Mesenchymal stem cell (in vitro differentiated cells and primary cell): ENCODE measurements around the gene KRT6C.

Source experiments
- DNase-seq: peaks from one replicate; pipeline ENCODE4 v3.0.0-alpha.2; 2013
- H2AFZ ChIP-seq: one replicate; pipeline ENCODE4 v1.6.1; 2013; ENCODE audit warnings: low read depth, mild to moderate bottlenecking, control low read depth, inconsistent platforms, low read length, moderate library complexity
- H2AK5ac ChIP-seq: 2 replicates; pipeline ENCODE4 v1.6.1; 2013; ENCODE audit warnings: low read length, moderate library complexity, mild to moderate bottlenecking, inconsistent platforms; ENCODE audit not compliant: severe bottlenecking
- H2BK120ac ChIP-seq: one replicate; pipeline ENCODE4 v1.6.1; 2013; ENCODE audit warnings: low read depth, mild to moderate bottlenecking, inconsistent platforms, low read length, moderate library complexity
- H2BK12ac ChIP-seq, 2 experiments: one replicate each; pipeline ENCODE4 v1.6.1; 2013; ENCODE audit warnings: inconsistent platforms in 2 of 2, low read length in 2 of 2, mild to moderate bottlenecking in 2 of 2, moderate library complexity in 2 of 2, control low read depth in 1 of 2
- H2BK15ac ChIP-seq: one replicate; pipeline ENCODE4 v1.6.1; 2013; ENCODE audit warnings: mild to moderate bottlenecking, low read depth, inconsistent platforms; ENCODE audit not compliant: poor library complexity, severe bottlenecking
- H2BK5ac ChIP-seq: 2 replicates; pipeline ENCODE4 v1.6.1; 2013; ENCODE audit warnings: low read depth, mild to moderate bottlenecking, low read length, control low read depth, inconsistent platforms; ENCODE audit not compliant: poor library complexity, severe bottlenecking
- H3K14ac ChIP-seq, 2 experiments: one replicate each; pipeline ENCODE4 v1.6.1; 2013; ENCODE audit warnings: inconsistent platforms in 2 of 2, low read length in 2 of 2, control low read depth in 1 of 2, mild to moderate bottlenecking in 1 of 2, moderate library complexity in 1 of 2
- H3K18ac ChIP-seq, 2 experiments: one replicate each; pipeline ENCODE4 v1.6.1; 2013; ENCODE audit warnings: inconsistent platforms in 2 of 2, low read length in 2 of 2, control low read depth in 1 of 2, low read depth in 1 of 2, mild to moderate bottlenecking in 1 of 2
- H3K23ac ChIP-seq, 2 experiments: one replicate each; pipeline ENCODE4 v1.6.1; 2013; ENCODE audit warnings: inconsistent platforms in 2 of 2, low read length in 2 of 2, mild to moderate bottlenecking in 2 of 2, moderate library complexity in 2 of 2, control low read depth in 1 of 2
- H3K27ac ChIP-seq: 2 replicates; pipeline ENCODE4 v1.5.1; 2013; ENCODE audit warnings: mild to moderate bottlenecking, moderate library complexity, low read length, control low read depth, inconsistent platforms; ENCODE audit not compliant: poor library complexity, severe bottlenecking
- H3K27me3 ChIP-seq, 2 experiments: 2 replicates each; pipeline versions ENCODE4 v1.6.1 to v1.7.0; 2013; ENCODE audit warnings: low read length in 2 of 2, mild to moderate bottlenecking in 2 of 2, moderate library complexity in 2 of 2, control low read depth in 1 of 2, inconsistent platforms in 1 of 2; ENCODE audit not compliant: control insufficient read depth in 1 of 2, insufficient read depth in 1 of 2
- H3K36me3 ChIP-seq, 2 experiments: 2 replicates each; pipeline versions ENCODE4 v1.6.1 to v1.7.0; 2013; ENCODE audit warnings: low read length in 2 of 2, control low read depth in 1 of 2, inconsistent platforms in 1 of 2, low read depth in 1 of 2, mild to moderate bottlenecking in 1 of 2; ENCODE audit not compliant: insufficient read depth in 2 of 2, control insufficient read depth in 1 of 2
- H3K4ac ChIP-seq, 2 experiments: one replicate each; pipeline ENCODE4 v1.6.1; 2013; ENCODE audit warnings: inconsistent platforms in 2 of 2, low read length in 2 of 2, mild to moderate bottlenecking in 2 of 2, moderate library complexity in 2 of 2, control low read depth in 1 of 2, low read depth in 1 of 2
- H3K4me1 ChIP-seq: 2 replicates; pipeline ENCODE4 v1.6.1; 2013; ENCODE audit warnings: low read depth, low read length, control low read depth; ENCODE audit not compliant: control insufficient read depth, insufficient read depth
- H3K4me2 ChIP-seq: 2 replicates; pipeline ENCODE4 v1.6.1; 2013; ENCODE audit warnings: low read length, mild to moderate bottlenecking, inconsistent platforms; ENCODE audit not compliant: poor library complexity, severe bottlenecking
- H3K4me3 ChIP-seq, 2 experiments: 2 replicates each; pipeline versions ENCODE4 v1.5.1 to v1.7.0; 2013; ENCODE audit warnings: low read length in 2 of 2, mild to moderate bottlenecking in 2 of 2, control low read depth in 1 of 2, low read depth in 1 of 2; ENCODE audit not compliant: insufficient read depth in 1 of 2
- H3K79me1 ChIP-seq: replicated peaks from 2 replicates; pipeline ENCODE4 v1.6.1; 2013; ENCODE audit warnings: mild to moderate bottlenecking, control low read depth, low read length, inconsistent platforms; ENCODE audit not compliant: poor library complexity, severe bottlenecking
- H3K9ac ChIP-seq: 2 replicates; pipeline ENCODE4 v1.7.0; 2013; ENCODE audit warnings: mild to moderate bottlenecking, low read length, moderate library complexity
- H3K9me3 ChIP-seq: 2 replicates; pipeline ENCODE4 v1.7.0; 2013; ENCODE audit warnings: mild to moderate bottlenecking, low read length; ENCODE audit not compliant: control insufficient read depth
- H4K8ac ChIP-seq: one replicate; pipeline ENCODE4 v1.6.1; 2013; ENCODE audit warnings: inconsistent platforms, mild to moderate bottlenecking, low read length, moderate library complexity
- H4K91ac ChIP-seq: one replicate; pipeline ENCODE4 v1.6.1; 2013; ENCODE audit warnings: mild to moderate bottlenecking, low read length, inconsistent platforms
- WGBS: methylation state at CpG from one replicate; pipeline ENCODE4 v1.1.7; 2013; ENCODE audit warnings: mixed read lengths; 5-methylcytosine and 5-hydroxymethylcytosine counted together

Gene KRT6C

GRCh38 chr12:52514471-52515318 is 41.1 kb upstream of the KRT6C start:
- H2BK12ac ChIP-seq = no peak overlapping the region
- H2AFZ ChIP-seq = no peak overlapping the region
- H3K9me3 ChIP-seq = no peaks in the 10 kb centered on the region
- no peak overlapping the region for H3K4ac ChIP-seq
- no peak overlapping the region for H2BK5ac ChIP-seq
- no peak overlapping the region for H2BK120ac ChIP-seq
- no peak overlapping the region for H3K23ac ChIP-seq
- H4K8ac ChIP-seq = no peak overlapping the region
- no peaks in the 10 kb centered on the region for H3K36me3 ChIP-seq
- no peaks in the 10 kb centered on the region for H3K79me1 ChIP-seq
- no peak for DNase-seq
- WGBS = 83% methylated on average over 14 of the region's 14 CpGs
- H2AK5ac ChIP-seq = no peak overlapping the region
- no peak overlapping the region for H3K27ac ChIP-seq
- no peak overlapping the region for H3K9ac ChIP-seq
- peaks cover 4 to 48% of the 10 kb centered on the region in 2 experiments for H3K27me3 ChIP-seq
- H3K18ac ChIP-seq = no peak overlapping the region
- H3K4me2 ChIP-seq = no peak overlapping the region
- H2BK15ac ChIP-seq = no peak overlapping the region
- no peak overlapping the region for H3K14ac ChIP-seq
- H3K4me1 ChIP-seq = no peaks in the 10 kb centered on the region
- no peak overlapping the region for H3K4me3 ChIP-seq
- no peak overlapping the region for H4K91ac ChIP-seq

GRCh38 chr12:52513736-52514135 is 40.1 kb upstream of the KRT6C start:
- no peak overlapping the region for H2BK12ac ChIP-seq
- H2BK15ac ChIP-seq = no peak overlapping the region
- H3K27me3 ChIP-seq = peaks cover 4 to 42% of the 10 kb centered on the region in 2 experiments
- H3K9me3 ChIP-seq = no peaks in the 10 kb centered on the region
- no peak overlapping the region for H4K91ac ChIP-seq
- no peak overlapping the region for H3K18ac ChIP-seq
- no peak overlapping the region for H3K9ac ChIP-seq
- no peak overlapping the region for H3K4me2 ChIP-seq
- H3K27ac ChIP-seq = no peak overlapping the region
- no peak overlapping the region for H2AK5ac ChIP-seq
- no peak overlapping the region for H3K14ac ChIP-seq
- H2BK120ac ChIP-seq = no peak overlapping the region
- H3K4ac ChIP-seq = no peak overlapping the region
- no peak overlapping the region for H3K23ac ChIP-seq
- no peak overlapping the region for H4K8ac ChIP-seq
- no peaks in the 10 kb centered on the region for H3K4me1 ChIP-seq
- no peak overlapping the region for H2AFZ ChIP-seq
- H2BK5ac ChIP-seq = no peak overlapping the region
- H3K4me3 ChIP-seq = no peak overlapping the region
- 82% methylated on average over 6 of the region's 6 CpGs for WGBS
- no peaks in the 10 kb centered on the region for H3K36me3 ChIP-seq
- no peaks in the 10 kb centered on the region for H3K79me1 ChIP-seq
- DNase-seq = no peak

- Histone ChIP-seq H4K8ac (no peak overlapping the region), H2AFZ (no peak overlapping the region), H3K27me3 (peaks cover 6 to 35% of the 10 kb centered on the region in 2 experiments), H3K18ac (no peak overlapping the region), H3K27ac (no peak overlapping the region), H2BK5ac (no peak overlapping the region), H3K4me2 (no peak overlapping the region), H3K9ac (no peak overlapping the region), H3K14ac (no peak overlapping the region), H3K36me3 (no peaks in the 10 kb centered on the region), H3K79me1 (no peaks in the 10 kb centered on the region), H2BK15ac (no peak overlapping the region), H3K4ac (no peak overlapping the region), H3K23ac (no peak overlapping the region), H3K4me3 (no peak overlapping the region), H2BK120ac (no peak overlapping the region), H4K91ac (no peak overlapping the region), H2BK12ac (no peak overlapping the region), H3K4me1 (no peaks in the 10 kb centered on the region), H3K9me3 (no peaks in the 10 kb centered on the region), H2AK5ac (no peak overlapping the region)
- WGBS = 75% methylated on average over 5 of the region's 5 CpGs
- no peak for DNase-seq
These were observed 34.6 kb upstream of the KRT6C start for GRCh38 chr12:52508211-52508610.

- Histone ChIP-seq H3K23ac (no peak overlapping the region), H3K79me1 (no peaks in the 10 kb centered on the region), H3K27me3 (peaks cover 6 to 38% of the 10 kb centered on the region in 2 experiments), H3K4me3 (no peak overlapping the region), H3K14ac (no peak overlapping the region), H2BK120ac (no peak overlapping the region), H2AK5ac (no peak overlapping the region), H2AFZ (no peak overlapping the region), H2BK15ac (no peak overlapping the region), H4K8ac (no peak overlapping the region), H3K18ac (no peak overlapping the region), H2BK12ac (no peak overlapping the region), H4K91ac (no peak overlapping the region), H2BK5ac (no peak overlapping the region), H3K4me1 (no peaks in the 10 kb centered on the region), H3K36me3 (no peaks in the 10 kb centered on the region), H3K9me3 (no peaks in the 10 kb centered on the region), H3K9ac (no peak overlapping the region), H3K4ac (no peak overlapping the region), H3K4me2 (no peak overlapping the region), H3K27ac (no peak overlapping the region)
- DNase-seq = peak; percentile 53
- WGBS = 31% methylated on average over 2 of the region's 4 CpGs
These were observed 33.5 kb upstream of the KRT6C start for GRCh38 chr12:52506858-52507715.
